Smooth muscle cell (in vitro differentiated cells): ENCODE measurements around the gene CYP2D6. TPM values are rescaled to one million over a fixed set of nuclear protein-coding genes. Genes with fewer than 3 reads are reported as not detected.
"Not testable (repeated sequence)": the region's sequence is repeated elsewhere in the genome, so short reads cannot be mapped to it uniquely, and the experiment has no call there.

ENCODE experiments used
- DNase-seq: peaks from one replicate; lab custom pipeline; 2025; ENCODE audit not compliant: unreplicated experiment; lab: John Stamatoyannopoulos, UW
- H2AFZ ChIP-seq: fragments of 200-600 bp; sonication (generic); 2 replicates; pipeline ENCODE4 v1.6.0; 2016; ENCODE audit warnings: antibody characterized with exemption, low read depth, mild to moderate bottlenecking
- H3F3A ChIP-seq: fragments of 200-600 bp; sonication (generic); 2 replicates; pipeline ENCODE4 v1.6.0; 2017; ENCODE audit warnings: antibody characterized with exemption, low read depth
- H3K27ac ChIP-seq: fragments of 200-600 bp; sonication (generic); 2 replicates; pipeline ENCODE4 v1.5.1; 2016; ENCODE audit warnings: low read depth, mild to moderate bottlenecking
- H3K27me3 ChIP-seq: fragments of 200-600 bp; sonication (generic); 2 replicates; pipeline ENCODE4 v1.6.1; 2016; ENCODE audit warnings: low read depth, mild to moderate bottlenecking
- H3K36me3 ChIP-seq: fragments of 200-600 bp; sonication (generic); 2 replicates; pipeline ENCODE4 v1.5.1; 2016; ENCODE audit warnings: low read depth
- H3K4me1 ChIP-seq: fragments of 200-600 bp; sonication (generic); 2 replicates; pipeline ENCODE4 v1.5.1; 2016; ENCODE audit warnings: low read depth
- H3K4me2 ChIP-seq: fragments of 200-600 bp; sonication (generic); 2 replicates; pipeline ENCODE4 v1.6.0; 2016; ENCODE audit warnings: mild to moderate bottlenecking
- H3K4me3 ChIP-seq: fragments of 200-600 bp; sonication (generic); 2 replicates; pipeline ENCODE4 v1.5.1; 2016; ENCODE audit warnings: mild to moderate bottlenecking
- H3K79me2 ChIP-seq: fragments of 200-600 bp; sonication (generic); 2 replicates; pipeline ENCODE4 v1.6.0; 2016; ENCODE audit warnings: low read depth, mild to moderate bottlenecking
- H3K9ac ChIP-seq: fragments of 200-600 bp; sonication (generic); 2 replicates; pipeline ENCODE4 v1.6.0; 2016; ENCODE audit warnings: low read depth
- H3K9me3 ChIP-seq: fragments of 200-600 bp; sonication (generic); replicated peaks from 2 replicates; pipeline ENCODE4 v1.5.1; 2016; ENCODE audit warnings: low read depth
- H4K20me1 ChIP-seq: fragments of 200-600 bp; sonication (generic); 2 replicates; pipeline ENCODE4 v1.6.0; 2016; ENCODE audit warnings: low read depth
- WGBS: methylation state at CpG from one replicate; pipeline ENCODE4 v1.1.7; 2016; ENCODE audit warnings: low lambda C conversion rate; 5-methylcytosine and 5-hydroxymethylcytosine counted together
- polyA plus RNA-seq: library from polyadenylated mRNA; unstranded; fragments of >200 nt; fragmentation: Nextera tagmentation; extraction: Ambion mirVana; gene quantifications from 2 replicates; pipeline ENCODE4 v1.2.1, GENCODE V29; 2016
- total RNA-seq: library from RNA; depleted of rRNA; stranded (reverse); fragments of >200 nt; gene quantifications from 2 replicates; pipeline ENCODE4 v1.2.3, GENCODE V29; 2014
- TF ChIP-seq, protein P1 (sequence below): fragments of 200-600 bp; sonication (generic); IDR thresholded peaks from 2 replicates; pipeline ENCODE4 v1.5.1; 2017; ENCODE audit warnings: borderline replicate concordance, mild to moderate bottlenecking, antibody characterized with exemption; ENCODE audit not compliant: insufficient read depth, poor library complexity, severe bottlenecking

Gene CYP2D6
- total and polyA plus RNA-seq, 2 experiments from 2014 or later: 0.41 to 0.63 TPM

DNA sequence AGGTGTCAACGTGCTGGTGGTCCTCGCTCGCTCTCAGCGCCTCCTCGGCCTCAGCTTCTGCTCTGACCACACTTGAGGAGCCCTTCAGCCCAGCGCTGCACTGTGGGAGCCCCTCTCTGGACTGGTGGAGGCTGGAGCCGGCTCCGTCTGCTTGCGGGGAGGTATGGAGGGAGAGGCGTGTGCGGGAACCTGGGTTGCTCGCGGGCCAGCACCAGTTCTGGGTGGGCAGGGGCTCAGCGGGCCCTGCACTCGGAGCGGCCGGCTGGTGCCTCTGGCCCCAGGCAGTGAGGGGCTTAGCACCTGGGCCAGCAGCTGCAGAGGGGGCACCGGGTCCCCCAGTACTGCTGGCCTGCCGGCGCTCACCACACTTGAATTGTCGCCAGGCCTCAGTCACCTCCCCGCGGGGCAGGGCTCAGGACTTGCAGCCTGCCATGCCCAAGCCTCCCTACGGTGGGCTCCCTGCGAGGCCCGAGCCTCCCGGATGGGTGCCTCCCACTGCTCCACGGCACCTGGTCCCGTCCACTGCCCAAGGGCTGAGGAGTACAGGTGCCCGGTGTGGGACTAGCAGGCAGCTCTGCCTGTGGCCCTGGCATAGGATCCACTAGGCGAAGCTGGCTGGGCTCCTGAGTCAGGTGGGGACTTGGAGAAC is 7.6 kb upstream of the CYP2D6 start:
- Histone ChIP-seq H3F3A (no peaks in the 10 kb centered on the region), H4K20me1 (no peaks in the 10 kb centered on the region), H3K27ac (no peak overlapping the region), H3K4me1 (no peaks in the 10 kb centered on the region), H3K4me2 (no peak overlapping the region), H3K27me3 (no peaks in the 10 kb centered on the region), H2AFZ (no peak overlapping the region), H3K9ac (no peak overlapping the region), H3K4me3 (no peak overlapping the region), H3K79me2 (no peaks in the 10 kb centered on the region), H3K36me3 (no peaks in the 10 kb centered on the region), H3K9me3 (no peaks in the 10 kb centered on the region)
- 91% methylated on average over 31 of the region's 31 CpGs for WGBS
- no peak for DNase-seq
- TF ChIP-seq, protein P1, sequence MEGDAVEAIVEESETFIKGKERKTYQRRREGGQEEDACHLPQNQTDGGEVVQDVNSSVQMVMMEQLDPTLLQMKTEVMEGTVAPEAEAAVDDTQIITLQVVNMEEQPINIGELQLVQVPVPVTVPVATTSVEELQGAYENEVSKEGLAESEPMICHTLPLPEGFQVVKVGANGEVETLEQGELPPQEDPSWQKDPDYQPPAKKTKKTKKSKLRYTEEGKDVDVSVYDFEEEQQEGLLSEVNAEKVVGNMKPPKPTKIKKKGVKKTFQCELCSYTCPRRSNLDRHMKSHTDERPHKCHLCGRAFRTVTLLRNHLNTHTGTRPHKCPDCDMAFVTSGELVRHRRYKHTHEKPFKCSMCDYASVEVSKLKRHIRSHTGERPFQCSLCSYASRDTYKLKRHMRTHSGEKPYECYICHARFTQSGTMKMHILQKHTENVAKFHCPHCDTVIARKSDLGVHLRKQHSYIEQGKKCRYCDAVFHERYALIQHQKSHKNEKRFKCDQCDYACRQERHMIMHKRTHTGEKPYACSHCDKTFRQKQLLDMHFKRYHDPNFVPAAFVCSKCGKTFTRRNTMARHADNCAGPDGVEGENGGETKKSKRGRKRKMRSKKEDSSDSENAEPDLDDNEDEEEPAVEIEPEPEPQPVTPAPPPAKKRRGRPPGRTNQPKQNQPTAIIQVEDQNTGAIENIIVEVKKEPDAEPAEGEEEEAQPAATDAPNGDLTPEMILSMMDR: no peak

DNA sequence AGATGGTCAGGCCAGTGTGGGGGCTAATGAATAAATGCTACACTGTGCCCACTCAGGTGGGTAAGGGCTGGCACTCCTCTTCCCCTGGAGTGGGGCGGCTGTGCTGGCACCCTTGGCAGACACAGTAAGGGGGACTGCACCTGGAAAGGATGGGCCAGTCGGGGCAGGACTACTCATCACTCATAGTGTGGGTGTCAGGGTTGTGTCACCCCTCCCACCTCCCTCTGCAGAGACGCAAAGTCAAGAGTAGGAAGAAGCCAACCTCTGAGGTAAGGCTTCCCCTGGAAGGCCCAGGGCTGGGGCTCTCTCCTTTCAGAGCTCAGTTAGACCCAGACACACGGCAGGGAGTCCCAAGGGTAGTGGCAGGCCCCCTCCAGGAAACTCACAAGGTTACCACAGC is 5.1 kb upstream of the CYP2D6 start:
- no CpG with 5 or more reads among the region's 4 CpGs for WGBS
- H3K4me3 ChIP-seq, H3K4me2 ChIP-seq: not testable (repeated sequence)

DNA sequence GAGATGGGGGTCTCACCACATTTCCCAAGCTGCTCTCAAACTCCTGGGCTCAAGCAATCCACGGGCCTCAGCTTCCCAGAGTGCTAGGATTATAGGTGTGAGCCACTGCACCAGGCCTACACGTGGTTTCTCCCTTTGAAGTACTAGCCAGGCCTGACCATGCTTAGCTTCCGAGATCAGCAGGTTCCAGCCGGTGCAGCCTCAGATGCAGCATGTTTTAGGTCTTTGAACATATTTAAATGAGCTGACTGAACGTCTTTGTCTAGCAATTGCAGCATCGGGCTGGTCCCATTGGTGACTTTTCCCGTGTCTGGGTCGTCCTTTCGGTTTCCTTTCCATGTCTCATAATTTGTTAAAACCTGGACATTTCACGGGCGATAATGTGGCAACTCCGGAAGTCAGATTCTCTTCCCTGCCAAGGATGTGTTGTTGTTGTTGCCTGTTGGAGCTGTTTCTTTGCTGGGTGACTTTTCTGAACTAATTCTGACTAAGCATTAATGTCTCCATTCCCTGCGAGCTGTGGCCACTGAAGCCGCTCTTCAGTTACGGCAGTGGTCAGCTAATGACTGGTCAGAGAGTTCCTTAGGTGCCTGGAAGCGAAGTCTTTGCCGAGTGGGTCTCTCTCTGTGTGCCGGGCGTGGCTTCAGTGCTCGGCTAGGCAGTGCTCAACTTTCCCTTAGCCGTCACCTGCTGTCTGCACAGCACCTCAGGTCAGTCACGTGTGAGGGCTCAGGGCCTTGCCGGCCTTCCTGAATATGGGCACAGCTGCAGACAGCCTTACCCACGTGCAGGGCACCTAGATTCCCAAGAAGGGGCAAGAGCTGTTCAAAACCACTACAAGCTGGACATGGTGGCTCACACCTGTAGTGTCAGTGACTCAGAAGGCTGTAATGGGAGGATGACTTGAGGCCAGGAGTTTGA is 3.8 kb upstream of the CYP2D6 start:
- Histone ChIP-seq H3K36me3 (no peaks in the 10 kb centered on the region), H3K4me2 (no peak overlapping the region), H3K4me3 (no peak overlapping the region), H3K27ac (no peak overlapping the region), H2AFZ (no peak overlapping the region), H3K9ac (no peak overlapping the region), H3F3A (no peaks in the 10 kb centered on the region), H3K9me3 (no peaks in the 10 kb centered on the region), H3K27me3 (no peaks in the 10 kb centered on the region), H3K79me2 (no peaks in the 10 kb centered on the region), H3K4me1 (no peaks in the 10 kb centered on the region), H4K20me1 (no peaks in the 10 kb centered on the region)
- no peak for DNase-seq
- TF ChIP-seq, protein P1: no peak
- WGBS: 93% methylated on average over 24 of the region's 24 CpGs

More for the DNA sequence above, 5.1 kb upstream of the CYP2D6 start:
- not testable (repeated sequence) for H3F3A ChIP-seq, H2AFZ ChIP-seq, H3K36me3 ChIP-seq, H3K27me3 ChIP-seq, H4K20me1 ChIP-seq, H3K9ac ChIP-seq, H3K79me2 ChIP-seq, DNase-seq, H3K9me3 ChIP-seq, H3K4me1 ChIP-seq, H3K27ac ChIP-seq

DNA sequence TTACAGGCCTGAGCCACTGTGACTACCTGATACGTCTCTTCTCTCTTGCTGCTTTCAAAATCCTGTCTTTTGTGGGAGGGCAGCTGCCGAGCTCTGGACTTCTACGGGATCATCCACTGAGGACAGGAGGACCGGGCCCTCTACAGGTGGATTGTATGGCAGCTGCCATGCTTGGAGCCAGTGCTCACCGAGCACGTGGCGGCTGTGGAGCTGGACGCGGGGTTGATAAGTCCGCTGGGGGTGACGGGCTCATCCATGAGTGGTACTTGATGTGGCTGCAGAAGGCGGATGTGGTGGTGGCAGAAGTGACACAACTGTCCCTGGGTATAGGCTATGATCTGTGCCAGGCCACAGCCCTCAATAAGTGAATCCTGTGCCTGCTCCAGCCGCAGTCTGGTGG is 1.8 kb upstream of the CYP2D6 start:
- Histone ChIP-seq H3K9ac (no peak overlapping the region), H3K4me3 (no peak overlapping the region), H3K27ac (no peak overlapping the region), H3K4me2 (no peak overlapping the region), H3K27me3 (no peaks in the 10 kb centered on the region), H3K79me2 (no peaks in the 10 kb centered on the region), H3K36me3 (no peaks in the 10 kb centered on the region), H3F3A (no peaks in the 10 kb centered on the region), H4K20me1 (no peaks in the 10 kb centered on the region), H2AFZ (no peak overlapping the region), H3K9me3 (no peaks in the 10 kb centered on the region), H3K4me1 (no peaks in the 10 kb centered on the region)
- DNase-seq: no peak
- TF ChIP-seq, protein P1: no peak
- 81% methylated on average over 13 of the region's 13 CpGs for WGBS
